Diencephalon (tissue), 1 donor: ENCODE results near the gene LIPT1. TPM values are rescaled to one million over a fixed set of nuclear protein-coding genes. Genes with fewer than 3 reads are reported as not detected.

ENCODE experiments used
- small RNA-seq: library from RNA; depleted of rRNA; stranded (forward); fragments of <200 nt; gene quantifications from one replicate; pipeline ENCODE3, GENCODE V24; 2014
- total RNA-seq: library from RNA; depleted of rRNA; stranded (reverse); fragments of >200 nt; gene quantifications from one replicate; pipeline ENCODE4 v1.2.3, GENCODE V29; 2014

LIPT1 gene
- 6.7 TPM for total RNA-seq

DNA sequence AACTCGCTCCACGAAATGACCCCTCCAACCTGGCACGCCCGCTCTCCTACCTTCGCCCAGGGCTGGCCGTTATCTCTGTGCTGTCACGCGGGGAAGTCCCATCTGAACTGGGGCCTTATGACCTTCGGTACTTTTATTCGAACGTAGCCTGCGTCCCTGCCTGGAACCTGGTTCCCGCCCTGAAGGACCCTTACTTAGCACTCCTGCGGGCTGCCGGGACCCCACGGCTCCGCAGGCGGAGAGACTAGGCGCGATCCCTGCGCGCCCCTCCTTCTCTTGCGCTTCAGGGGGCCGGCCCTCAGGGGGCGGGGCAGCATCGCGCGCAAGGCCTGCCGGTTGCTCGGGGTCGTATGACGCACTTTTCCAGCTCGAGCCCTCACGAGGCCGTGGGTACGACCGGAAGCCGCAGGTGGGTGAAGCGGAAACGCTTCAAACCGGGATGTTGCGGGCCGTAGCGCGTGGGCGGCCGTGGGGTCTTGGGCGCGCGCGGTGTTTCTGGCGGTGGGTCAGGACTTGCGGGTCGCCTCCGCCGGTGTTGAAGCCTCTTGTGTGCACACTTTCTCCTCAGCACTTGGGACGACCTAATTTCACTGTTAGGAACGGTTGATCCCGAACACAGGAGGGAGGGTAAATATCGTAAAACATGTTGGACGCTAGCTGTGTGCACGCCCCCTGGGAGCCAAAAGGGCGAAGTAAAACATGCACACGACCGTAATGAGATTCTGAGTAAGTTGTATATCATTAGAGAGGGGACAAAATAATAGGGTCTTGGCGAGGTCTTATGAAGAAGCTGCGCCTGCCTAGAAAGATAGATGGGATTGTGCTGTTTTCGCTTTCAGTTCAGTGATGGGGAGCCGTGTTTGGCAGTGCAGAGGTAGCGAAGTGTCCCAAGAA, at the start of gene LIPT1, which contains the start of gene TSGA10:
TSS of gene LIPT1 (plus strand) at position 325 of the 894 bp plus-strand sequence. CDS start 6,991 bp downstream, outside the sequence.
TSS of gene TSGA10 (minus strand) at position 300 of the 894 bp plus-strand sequence. CDS start 45,503 bp downstream, outside the sequence.

DNA sequence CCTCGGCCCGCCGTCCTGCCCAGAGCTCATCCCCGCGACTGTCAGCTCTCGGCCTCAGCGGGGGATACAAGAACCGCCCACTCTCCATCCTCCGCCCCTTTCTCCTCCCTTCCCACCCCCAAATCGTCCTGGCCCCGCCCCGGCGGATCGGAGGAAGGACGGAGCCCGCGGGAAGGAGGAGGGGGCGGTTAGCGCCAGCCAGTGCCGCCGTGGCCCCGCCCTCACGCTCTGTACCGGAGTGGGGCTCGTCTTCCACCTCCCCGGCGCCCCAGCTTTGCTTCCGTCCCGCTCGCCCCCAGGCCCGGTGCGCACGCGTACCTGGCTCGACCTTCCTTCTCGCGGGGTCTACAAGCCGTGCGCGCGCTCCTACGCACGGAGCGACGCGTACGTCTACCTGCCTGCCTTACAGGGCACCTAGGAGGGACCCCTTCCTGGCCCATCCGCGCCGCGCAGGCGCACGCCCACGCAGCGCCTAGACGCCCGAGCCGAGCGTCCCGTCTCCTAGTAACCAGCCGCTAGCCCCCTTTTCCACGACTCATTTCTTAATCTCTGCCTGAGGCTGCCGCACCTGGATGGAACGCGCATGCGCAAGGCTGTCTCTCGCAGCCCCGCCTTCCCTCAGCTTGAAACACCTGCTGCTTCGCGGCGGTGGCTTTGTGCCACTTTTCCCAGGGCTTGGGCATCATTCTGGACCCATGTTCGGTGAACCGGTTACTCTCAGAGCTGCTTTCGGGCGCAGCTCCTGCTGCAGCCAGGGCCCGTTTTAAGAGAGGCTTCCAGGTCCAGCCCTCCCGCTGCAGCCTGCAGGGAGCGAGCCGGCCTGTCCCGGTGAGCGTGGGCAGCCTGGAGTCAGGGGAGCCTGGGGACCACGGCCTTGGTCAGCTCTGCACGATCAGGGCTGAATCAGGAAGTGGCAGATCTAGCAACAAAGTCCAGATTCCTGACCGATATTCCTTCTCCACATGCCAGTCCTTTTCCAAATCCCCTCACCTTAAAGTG, 13.4 kb upstream of the LIPT1 start, which contains the start of gene C2orf15:
TSS of gene C2orf15 (plus strand) at position 598 of the 999 bp plus-strand sequence. CDS start 8,852 bp downstream, outside the sequence.

DNA sequence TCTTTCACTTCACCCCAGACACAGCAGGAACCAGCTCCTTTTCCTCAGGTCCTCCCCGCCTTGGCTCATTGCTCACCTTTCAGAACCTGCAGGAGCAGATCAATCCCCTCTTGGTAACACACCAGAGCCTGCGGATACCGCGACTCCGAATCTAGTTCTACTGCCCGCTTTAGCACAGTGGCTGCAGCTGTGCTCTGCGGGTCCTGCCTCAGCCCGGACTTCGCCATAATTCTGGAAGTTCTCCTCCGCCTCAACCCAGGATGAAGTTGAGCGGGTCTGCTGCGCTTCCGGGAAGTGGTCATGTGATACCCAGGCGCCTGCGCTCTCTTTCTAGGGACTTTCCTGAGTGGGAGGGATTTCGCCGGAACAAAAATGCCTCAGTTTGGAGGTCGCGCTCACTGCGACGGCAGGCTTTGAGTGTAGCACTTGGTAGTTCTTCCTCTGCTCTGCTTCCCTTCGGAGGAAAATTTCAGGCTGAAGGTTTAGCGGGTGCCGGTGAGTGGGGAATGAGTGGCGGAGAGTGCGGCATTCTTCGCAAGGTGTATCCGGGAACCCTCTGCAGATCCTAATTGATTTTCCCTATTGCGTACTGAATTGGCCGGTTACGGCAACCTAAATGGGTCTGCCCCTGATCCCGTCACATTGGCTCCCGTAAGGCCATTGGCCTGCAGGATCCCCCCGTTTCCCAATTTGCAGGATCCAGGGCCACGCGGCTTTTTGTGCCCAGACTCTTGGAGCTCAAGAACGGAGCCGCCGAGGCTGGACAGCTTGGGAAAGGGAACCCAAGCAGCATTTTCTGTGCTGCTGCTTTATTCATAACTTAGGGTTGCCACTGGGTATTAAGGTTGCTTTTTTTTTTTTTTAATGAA, 26.2 kb downstream of the LIPT1 start, which contains the start of the genes MITD1 and MRPL30:
TSS of gene MITD1 (minus strand) at position 304 of the 869 bp plus-strand sequence. CDS start at position 227, 77 bp downstream.
TSS of gene MRPL30 (plus strand) at position 430 of the 869 bp plus-strand sequence. CDS start 5,020 bp downstream, outside the sequence.

Small RNA genes lying within 50 kb of the gene (small RNA-seq; reads per million reads assigned to genes)
- not detected for gene AC092587.1

Other genes starting within 250 kb of the LIPT1 start
- gene CRACDL, start 218.7 kb upstream of the LIPT1 start, total RNA-seq, result 3.7 TPM
- 17.5 TPM for gene C2orf15, start 13.3 kb upstream of the LIPT1 start, total RNA-seq
- gene TSGA10, start within 50 bp of the LIPT1 start, total RNA-seq, result 26.5 TPM
- 23.1 TPM for gene MITD1, start 26.1 kb downstream of the LIPT1 start, total RNA-seq
- 64.6 TPM for gene MRPL30, start 26.2 kb downstream of the LIPT1 start, total RNA-seq
- not detected for gene LYG2, start 100.7 kb downstream of the LIPT1 start, total RNA-seq
- 0.46 TPM for gene LYG1, start 146.2 kb downstream of the LIPT1 start, total RNA-seq
- 56.1 TPM for gene TXNDC9, start 181.4 kb downstream of the LIPT1 start, total RNA-seq
- gene EIF5B, start 182.4 kb downstream of the LIPT1 start, total RNA-seq, result 18.7 TPM